Fibroblast of mammary gland (primary cell): ENCODE data around the gene GORASP2.
"Not testable (repeated sequence)": the region's sequence is repeated elsewhere in the genome, so short reads cannot be mapped to it uniquely, and the experiment has no call there.

Experiments used
- DNase-seq: peaks from one replicate; pipeline ENCODE4 v3.0.0-alpha.2; 2010; ENCODE audit warnings: low read depth
- H3K4me3 ChIP-seq: 2 replicates; pipeline ENCODE4 v1.5.1; 2011; ENCODE audit warnings: low read depth, mild to moderate bottlenecking, low read length, moderate library complexity; ENCODE audit not compliant: control insufficient read depth
- TF ChIP-seq, protein P1 (sequence below): conservative IDR thresholded peaks from 2 replicates; pipeline ENCODE4 v1.5.1; 2011; ENCODE audit warnings: low read depth, low read length, inconsistent platforms; ENCODE audit not compliant: control insufficient read depth, insufficient read depth

Gene GORASP2

DNA sequence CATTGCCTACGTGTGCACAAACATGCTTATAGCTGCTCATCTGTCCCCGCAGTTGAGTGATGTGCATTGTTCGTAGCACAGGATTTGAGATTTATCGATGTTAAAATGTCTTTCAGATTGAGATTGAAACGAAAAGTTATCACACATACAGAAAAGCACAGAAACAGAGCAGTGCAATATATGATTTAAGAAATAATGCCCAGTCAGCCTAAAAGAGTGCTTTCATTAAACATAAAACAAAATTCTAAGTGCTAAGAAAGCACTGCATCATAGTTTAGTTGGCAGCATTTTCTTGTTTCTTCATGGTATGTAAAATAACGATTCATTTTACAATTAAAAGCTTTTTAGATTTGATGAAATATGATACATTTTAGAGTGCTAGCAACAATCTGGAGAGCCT lies 31.9 kb upstream of the GORASP2 start:
- H3K4me3 ChIP-seq, result no peak overlapping the region
- TF ChIP-seq, protein P1, sequence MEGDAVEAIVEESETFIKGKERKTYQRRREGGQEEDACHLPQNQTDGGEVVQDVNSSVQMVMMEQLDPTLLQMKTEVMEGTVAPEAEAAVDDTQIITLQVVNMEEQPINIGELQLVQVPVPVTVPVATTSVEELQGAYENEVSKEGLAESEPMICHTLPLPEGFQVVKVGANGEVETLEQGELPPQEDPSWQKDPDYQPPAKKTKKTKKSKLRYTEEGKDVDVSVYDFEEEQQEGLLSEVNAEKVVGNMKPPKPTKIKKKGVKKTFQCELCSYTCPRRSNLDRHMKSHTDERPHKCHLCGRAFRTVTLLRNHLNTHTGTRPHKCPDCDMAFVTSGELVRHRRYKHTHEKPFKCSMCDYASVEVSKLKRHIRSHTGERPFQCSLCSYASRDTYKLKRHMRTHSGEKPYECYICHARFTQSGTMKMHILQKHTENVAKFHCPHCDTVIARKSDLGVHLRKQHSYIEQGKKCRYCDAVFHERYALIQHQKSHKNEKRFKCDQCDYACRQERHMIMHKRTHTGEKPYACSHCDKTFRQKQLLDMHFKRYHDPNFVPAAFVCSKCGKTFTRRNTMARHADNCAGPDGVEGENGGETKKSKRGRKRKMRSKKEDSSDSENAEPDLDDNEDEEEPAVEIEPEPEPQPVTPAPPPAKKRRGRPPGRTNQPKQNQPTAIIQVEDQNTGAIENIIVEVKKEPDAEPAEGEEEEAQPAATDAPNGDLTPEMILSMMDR, result no peak
- DNase-seq, result no peak

DNA sequence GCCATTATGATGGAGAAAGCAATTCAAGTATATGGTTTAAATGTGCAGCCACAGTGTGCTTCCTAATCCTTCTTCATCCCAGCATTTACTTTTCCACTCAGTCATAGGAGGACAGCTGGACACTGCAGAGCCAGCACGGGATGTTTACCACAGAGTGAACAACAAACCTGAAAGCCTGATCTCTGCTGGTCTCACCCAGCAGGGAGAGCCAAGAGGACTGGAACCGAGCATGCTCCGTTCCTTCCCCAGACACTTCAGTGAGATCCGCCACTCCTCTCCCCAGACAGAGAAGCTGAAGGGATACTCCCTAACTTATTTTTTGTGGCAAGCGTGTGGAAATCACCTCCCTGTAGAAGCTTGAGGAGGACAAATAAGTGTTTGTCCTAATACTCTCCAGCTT lies 23.2 kb upstream of the GORASP2 start:
- no peak for DNase-seq
- no peak overlapping the region for H3K4me3 ChIP-seq
- TF ChIP-seq, protein P1, result no peak

DNA sequence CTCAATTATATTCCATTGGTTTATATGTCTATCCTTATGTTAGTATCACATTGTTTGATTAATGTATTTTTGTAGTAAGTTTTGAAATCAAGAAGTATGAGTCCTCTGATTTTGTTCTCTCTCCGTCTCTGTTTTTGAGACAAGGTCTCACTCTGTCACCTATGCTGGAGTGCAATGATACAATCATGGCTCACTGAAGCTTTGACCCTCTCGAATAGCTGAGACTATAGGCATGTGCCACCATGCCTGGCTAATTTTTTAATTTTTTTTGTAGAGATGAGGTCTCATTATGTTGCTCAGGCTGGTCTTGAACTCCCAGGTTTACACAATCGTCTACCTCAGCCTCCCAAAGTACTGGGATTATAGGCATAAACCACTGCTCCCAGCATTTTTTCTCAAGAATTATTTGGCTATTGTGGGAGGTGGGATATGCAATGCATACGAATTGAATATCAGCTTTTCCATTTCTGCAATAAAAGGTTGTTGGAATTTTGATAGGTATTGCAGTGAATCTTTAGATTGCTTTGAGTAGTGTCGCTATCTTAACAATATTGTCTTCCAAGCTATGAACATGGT lies 17.7 kb upstream of the GORASP2 start:
- TF ChIP-seq, protein P1, result no peak
- no peak for DNase-seq
- no peak overlapping the region for H3K4me3 ChIP-seq

DNA sequence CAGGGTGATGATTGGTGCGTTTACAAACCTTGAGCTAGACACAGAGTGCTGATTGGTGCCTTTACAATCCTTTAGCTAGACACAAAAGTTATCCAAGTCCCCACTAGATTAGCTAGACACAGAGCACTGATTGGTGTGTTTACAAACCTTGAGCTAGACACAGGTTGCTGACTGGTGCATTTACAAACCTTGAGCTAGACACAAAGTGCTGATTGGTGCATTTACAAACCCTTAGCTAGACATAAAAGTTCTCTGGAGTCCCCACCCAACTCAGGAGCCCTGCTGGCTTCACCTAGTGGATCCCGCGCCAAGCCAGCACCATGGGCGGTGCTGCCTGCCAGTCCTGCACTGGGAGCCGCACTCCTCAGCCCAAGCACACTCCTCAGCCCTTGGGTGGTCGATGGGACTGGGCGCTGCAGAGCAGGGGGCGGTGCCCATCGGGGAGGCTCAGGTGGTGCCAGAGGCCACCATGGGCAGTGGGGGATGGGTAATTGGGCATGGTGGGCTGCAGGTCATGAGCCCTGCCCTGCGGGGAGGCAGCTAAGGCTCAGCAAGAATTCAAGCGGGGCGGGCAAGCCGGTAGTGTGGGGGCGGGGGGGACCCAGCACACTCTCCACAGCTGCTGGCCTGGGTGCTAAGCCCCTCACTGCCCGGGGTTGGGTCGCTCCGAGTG lies 13.9 kb upstream of the GORASP2 start:
- not testable (repeated sequence) for DNase-seq, H3K4me3 ChIP-seq

DNA sequence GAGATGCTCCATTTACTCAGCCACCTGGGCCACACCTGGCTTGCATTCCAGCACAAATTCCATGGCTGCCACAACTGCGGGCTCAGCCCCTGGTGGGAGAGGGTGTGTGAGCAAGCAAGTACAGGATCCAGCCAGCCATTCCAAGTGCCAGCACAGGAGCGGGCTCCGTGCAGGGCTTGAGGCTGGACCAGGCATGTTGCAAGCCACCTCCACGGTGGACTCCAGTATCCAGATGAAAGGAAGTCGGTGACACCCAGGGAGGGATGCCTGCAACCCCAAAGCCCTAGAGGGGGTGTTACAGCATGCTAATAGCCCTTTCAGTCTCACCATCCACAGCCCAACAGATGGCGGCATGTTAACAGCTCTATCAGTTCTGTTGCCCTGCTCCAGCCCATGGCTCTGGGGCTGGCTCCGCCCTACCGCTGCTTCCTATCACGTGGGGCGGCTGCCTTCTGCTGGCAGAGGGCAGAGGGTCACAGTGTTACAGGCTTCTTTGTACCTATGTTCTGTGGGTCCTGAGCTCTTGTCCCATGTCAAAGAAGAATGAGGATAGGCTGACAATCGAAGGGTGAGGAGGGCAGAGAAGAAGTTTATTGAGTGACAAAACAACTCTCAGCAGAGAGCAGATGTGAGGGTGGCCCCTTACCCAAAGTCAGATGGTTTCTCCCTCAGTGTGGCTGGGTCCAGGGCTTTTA lies 11.7 kb upstream of the GORASP2 start:
- TF ChIP-seq, protein P1, result no peak
- DNase-seq, result no peak
- H3K4me3 ChIP-seq, result no peak overlapping the region

DNA sequence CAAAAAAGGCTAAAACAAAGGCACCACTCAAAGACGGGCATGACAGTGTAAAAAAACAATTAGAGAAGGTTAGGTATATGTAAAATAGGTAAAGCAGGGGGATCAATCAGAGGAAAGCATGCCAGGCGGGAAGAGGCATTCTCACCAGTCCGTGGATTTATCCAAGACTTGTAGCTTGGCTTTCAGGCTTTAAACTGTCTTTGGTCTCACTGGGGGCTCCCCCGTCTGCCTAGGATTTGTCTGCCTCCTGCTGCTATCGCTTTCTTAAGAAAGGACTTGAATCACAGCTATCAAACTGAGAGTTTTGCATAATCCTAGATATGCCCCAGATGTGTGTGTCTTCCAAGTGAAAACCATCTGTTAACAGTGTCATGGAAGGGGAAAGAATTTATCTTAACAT lies 11.1 kb upstream of the GORASP2 start:
- H3K4me3 ChIP-seq, result no peak overlapping the region
- DNase-seq, result no peak
- TF ChIP-seq, protein P1, result no peak

DNA sequence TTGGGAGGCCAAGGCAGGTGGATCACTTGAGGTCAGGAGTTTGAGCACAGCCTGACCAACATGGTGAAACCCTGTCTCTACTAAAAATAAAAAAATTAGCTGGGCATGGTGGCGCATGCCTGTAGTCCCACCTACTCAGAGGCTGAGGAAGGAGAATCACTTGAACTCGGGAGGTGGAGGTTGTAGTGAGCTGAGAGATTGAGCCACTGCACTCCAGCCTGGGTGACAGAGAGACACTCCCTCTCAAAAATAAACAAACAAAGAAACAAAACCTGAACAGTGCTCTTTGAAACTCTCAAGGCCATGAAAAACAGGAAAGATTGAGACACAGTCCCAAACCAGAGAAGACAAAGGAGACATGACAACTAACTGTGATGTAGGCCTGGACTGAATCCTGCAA lies 7.2 kb upstream of the GORASP2 start:
- not testable (repeated sequence) for H3K4me3 ChIP-seq, DNase-seq
